GM10847 (cell line): Measurements from ENCODE around the gene UPK3BL2.
"Not testable (repeated sequence)": the region's sequence is repeated elsewhere in the genome, so short reads cannot be mapped to it uniquely, and the experiment has no call there.

ENCODE experiments used
- POLR2A ChIP-seq: IDR thresholded peaks from 2 replicates; pipeline ENCODE4 v1.6.1; 2011; ENCODE audit not compliant: insufficient read length; ENCODE audit errors: extremely low read depth

Gene UPK3BL2

GRCh38 chr7:102543596-102543995, at the start of gene UPK3BL2:
Gene UPK3BL2, minus strand, starts transcription at chr7:102543696. Its CDS starts 60 bp downstream, at chr7:102543636.
- TF ChIP-seq POLR2A: not testable (repeated sequence)

GRCh38 chr7:102572261-102573239, 29.1 kb upstream of the UPK3BL2 start, which contains the start of gene POLR2J3:
Gene POLR2J3, minus strand, starts transcription at chr7:102572583. Its CDS starts 62 bp downstream, at chr7:102572521.
- not testable (repeated sequence) for TF ChIP-seq POLR2A

GRCh38 chr7:102550808-102551422, 7.4 kb upstream of the UPK3BL2 start, which contains the start of gene SPDYE2:
Gene SPDYE2, plus strand, starts transcription at chr7:102551226. Its CDS starts 2,030 bp downstream, at chr7:102553256.
- TF ChIP-seq POLR2A: not testable (repeated sequence)

- TF ChIP-seq POLR2A: not testable (repeated sequence)
These were observed 25.8 kb downstream of the UPK3BL2 start, which contains the start of gene RASA4B for GRCh38 chr7:102517550-102518147. Gene RASA4B, minus strand, starts transcription at chr7:102517777. Its CDS starts 67 bp downstream, at chr7:102517710.
